CD4-positive, CD25-positive, alpha-beta regulatory T cell (primary cell): ENCODE measurements around the gene PERP. TPM values are rescaled to one million over a fixed set of nuclear protein-coding genes. Genes with fewer than 3 reads are reported as not detected.

Experiments used
- ATAC-seq, 2 donors: fragments of 150-1000 bp; cut with Tn5 transposase; one replicate each; pipeline ENCODE4 v1.10.0; 2021; ENCODE audit warnings: low read depth in 2 of 2, moderate number of reproducible peaks in 2 of 2, moderate library complexity in 1 of 2
- DNase-seq, 3 donors: peaks; one replicate each; pipeline versions ENCODE4 v3.0.0 to v3.0.0-alpha.2; 2012 to 2022; ENCODE audit warnings: mixed read lengths in 1 of 3
- H3K27ac ChIP-seq: one replicate; pipeline ENCODE4 v1.7.0; 2013; ENCODE audit warnings: mild to moderate bottlenecking, low read length; ENCODE audit not compliant: insufficient read depth, poor library complexity, severe bottlenecking
- H3K27me3 ChIP-seq: one replicate; pipeline ENCODE4 v1.7.0; 2013; ENCODE audit warnings: low read length; ENCODE audit not compliant: control insufficient read depth, insufficient read depth
- H3K36me3 ChIP-seq: one replicate; pipeline ENCODE4 v1.7.0; 2013; ENCODE audit warnings: mild to moderate bottlenecking, low read length, moderate library complexity; ENCODE audit not compliant: control insufficient read depth, insufficient read depth
- H3K4me1 ChIP-seq: 2 replicates; pipeline ENCODE4 v1.7.0; 2013; ENCODE audit warnings: mild to moderate bottlenecking, low read length; ENCODE audit not compliant: insufficient read depth, control insufficient read depth, poor library complexity, severe bottlenecking
- H3K4me3 ChIP-seq: one replicate; pipeline ENCODE4 v1.7.0; 2013; ENCODE audit warnings: low read depth, mild to moderate bottlenecking, low read length, moderate library complexity
- H3K9me3 ChIP-seq, 2 experiments: 1 replicate in 1 of 2; 2 replicates in 1 of 2; pipeline ENCODE4 v1.7.0; 2013; ENCODE audit warnings: low read length in 2 of 2, mild to moderate bottlenecking in 1 of 2, moderate library complexity in 1 of 2; ENCODE audit not compliant: control insufficient read depth in 2 of 2
- H3K27ac Mint-ChIP-seq, 3 donors: one replicate each; pipeline ENCODE4 v1.8.0; 2020 to 2022; ENCODE audit warnings: mild to moderate bottlenecking in 3 of 3, mixed read lengths in 3 of 3, moderate library complexity in 2 of 3
- H3K27me3 Mint-ChIP-seq: one replicate; pipeline ENCODE4 v1.8.0; 2022; ENCODE audit warnings: mild to moderate bottlenecking, mixed read lengths
- H3K36me3 Mint-ChIP-seq: one replicate; pipeline ENCODE4 v1.8.0; 2020; ENCODE audit warnings: mixed read lengths
- H3K4me1 Mint-ChIP-seq, 4 donors: one replicate each; pipeline ENCODE4 v1.8.0; 2020 to 2022; ENCODE audit warnings: mixed read lengths in 4 of 4, mild to moderate bottlenecking in 1 of 4
- H3K4me3 Mint-ChIP-seq, 4 donors: one replicate each; pipeline ENCODE4 v1.8.0; 2020 to 2022; ENCODE audit warnings: mild to moderate bottlenecking in 4 of 4, mixed read lengths in 4 of 4, moderate library complexity in 3 of 4
- H3K9me3 Mint-ChIP-seq, 7 donors: one replicate each; pipeline ENCODE4 v1.8.0; 2020 to 2022; ENCODE audit warnings: mixed read lengths in 7 of 7, mild to moderate bottlenecking in 3 of 7, moderate library complexity in 2 of 7
- polyA plus RNA-seq, 4 donors: library from polyadenylated mRNA; unstranded; fragments of 300-500 nt; fragmentation: Illumina TruSeq; gene quantifications; one replicate each; pipeline ENCODE4 v1.2.3, GENCODE V29; 2021
- total RNA-seq: library from RNA; stranded (reverse); gene quantifications from one replicate; pipeline ENCODE4 v1.2.3, GENCODE V29; 2022

Gene PERP
- total and polyA plus RNA-seq, 5 donors from 2014 or later = 2.3 to 12.4 (median 5.6) TPM

DNA sequence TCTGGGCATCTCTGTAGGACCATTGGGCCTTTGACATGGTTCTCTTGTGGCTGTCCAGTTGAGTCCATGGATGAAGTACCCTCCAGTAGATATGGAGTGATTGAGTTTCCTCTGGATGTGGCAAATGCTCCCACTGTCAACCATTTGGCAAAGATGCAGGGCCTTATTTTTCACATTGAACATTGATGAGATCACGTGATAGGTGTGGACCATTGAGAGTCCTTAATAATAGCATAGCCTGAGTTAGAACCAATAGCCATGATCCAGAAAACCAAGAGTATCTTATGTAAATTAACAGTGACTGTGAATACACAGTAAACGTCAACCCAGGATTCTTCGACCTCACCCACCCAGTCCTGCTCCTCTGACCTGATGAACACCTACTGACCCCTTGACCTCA, 3.0 kb upstream of the PERP start:
- Histone ChIP-seq H3K36me3 (no peaks in the 10 kb centered on the region), H3K27me3 (peaks cover 6% of the 10 kb centered on the region), H3K4me3 (no peak overlapping the region), H3K4me1 (peaks cover 22% of the 10 kb centered on the region), H3K27ac (no peak overlapping the region), H3K9me3 (no peaks in the 10 kb centered on the region)
- Mint-ChIP-seq H3K27me3 (peaks cover 26% of the 10 kb centered on the region), H3K27ac (no peak overlapping the region), H3K9me3 (no peaks in the 10 kb centered on the region), H3K4me1 (peaks cover 9 to 30% (median 20%) of the 10 kb centered on the region in 4 donors), H3K4me3 (no peak overlapping the region), H3K36me3 (no peaks in the 10 kb centered on the region)
- no peak for ATAC-seq
- DNase-seq = no peak

DNA sequence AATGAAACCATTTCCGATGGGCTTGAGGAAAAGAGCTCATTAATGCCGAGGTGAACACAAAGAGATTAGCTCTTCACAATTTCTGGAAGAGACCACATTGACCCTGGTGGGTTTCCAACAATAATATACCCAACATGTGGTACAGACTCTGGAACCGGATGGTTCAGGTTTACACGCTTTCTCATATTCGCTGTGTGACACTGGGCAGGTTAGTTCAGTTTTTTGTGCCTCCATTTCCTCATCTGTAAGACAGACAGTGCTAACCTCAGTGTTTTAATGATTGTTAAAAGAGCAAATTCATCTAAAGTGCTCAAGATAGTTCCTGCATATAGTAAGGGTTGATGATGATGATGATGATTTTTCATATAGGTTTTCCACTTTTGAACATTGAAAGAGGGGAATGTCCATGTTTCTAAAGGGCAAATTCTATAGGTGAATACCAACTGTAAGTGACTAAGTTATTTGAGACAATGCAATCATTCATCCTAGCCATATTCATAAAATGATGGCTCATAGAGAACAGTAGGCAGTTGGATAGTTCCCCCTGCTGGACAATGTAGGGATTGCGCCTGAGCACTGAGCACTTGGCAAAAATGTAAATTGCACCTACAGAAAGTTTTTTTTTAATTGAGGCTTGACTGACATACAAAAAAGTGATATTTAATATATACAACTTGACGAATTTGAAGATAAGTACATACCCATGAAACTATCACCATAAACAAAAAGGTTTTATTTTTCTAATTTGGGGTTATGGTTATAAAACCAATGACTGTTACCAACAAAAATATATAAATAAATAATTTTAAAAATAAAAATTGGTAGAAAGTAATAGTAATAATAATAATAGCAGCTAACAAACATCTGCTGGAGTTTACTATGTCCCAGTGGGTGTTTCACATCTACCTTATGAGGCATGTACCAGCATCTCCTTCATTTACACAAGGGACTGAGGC, 2.1 kb upstream of the PERP start:
- ATAC-seq = peak; percentile 63 to 64
- Mint-ChIP-seq H3K27ac (no peak overlapping the region), H3K4me3 (peak overlapping the region; percentile 5 to 83 (median 54)), H3K9me3 (no peaks in the 10 kb centered on the region), H3K36me3 (no peaks in the 10 kb centered on the region), H3K4me1 (peaks cover 9 to 30% (median 20%) of the 10 kb centered on the region in 4 donors), H3K27me3 (peaks cover 27% of the 10 kb centered on the region)
- Histone ChIP-seq H3K9me3 (no peaks in the 10 kb centered on the region), H3K27ac (no peak overlapping the region), H3K4me1 (peaks cover 22% of the 10 kb centered on the region), H3K27me3 (peaks cover 9% of the 10 kb centered on the region), H3K4me3 (no peak overlapping the region), H3K36me3 (no peaks in the 10 kb centered on the region)
- DNase-seq = peak; percentile 61 to 87 (median 76)

GRCh38 chr6:138107752-138108592, 753 bp upstream of the PERP start:
- Mint-ChIP-seq H3K4me3 (peak overlapping the region; percentile 89 to 96 (median 92)), H3K27me3 (peaks cover 27% of the 10 kb centered on the region), H3K27ac (peak overlapping the region; percentile 76 to 91 (median 88))

DNA sequence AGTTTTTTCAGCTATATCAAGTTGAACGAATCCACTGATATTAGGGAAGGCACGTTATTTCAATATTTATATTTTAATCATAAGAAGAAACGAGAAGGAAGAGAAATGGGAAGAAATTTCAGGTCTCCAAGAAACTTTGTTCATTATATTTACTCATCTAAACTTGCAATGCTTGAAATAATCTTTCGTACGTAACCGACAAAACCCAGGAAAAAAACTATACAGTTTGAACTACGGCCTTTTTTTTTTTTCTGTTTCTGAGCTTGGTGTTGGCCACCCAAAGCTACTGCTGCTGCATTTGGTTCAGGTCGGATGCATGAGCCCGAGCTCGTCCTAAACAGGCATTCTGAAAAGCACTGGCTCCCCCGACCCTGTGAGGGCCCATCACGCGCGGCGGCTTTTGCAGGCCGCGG, 548 bp downstream of the PERP start:
- peak overlapping the region; percentile 69 for H3K4me3 ChIP-seq
- H3K27me3 Mint-ChIP-seq = peaks cover 29% of the 10 kb centered on the region
- H3K36me3 ChIP-seq = no peaks in the 10 kb centered on the region
- H3K4me1 Mint-ChIP-seq = peaks cover 9 to 30% (median 20%) of the 10 kb centered on the region in 4 donors
- H3K4me1 ChIP-seq = peaks cover 22% of the 10 kb centered on the region
- ATAC-seq (no peak), DNase-seq (no peak)
- no peaks in the 10 kb centered on the region for H3K9me3 ChIP-seq
- no peak overlapping the region for H3K27ac ChIP-seq
- H3K9me3 Mint-ChIP-seq = peaks cover 0 to 2% (median 0%) of the 10 kb centered on the region in 7 donors
- H3K4me3 Mint-ChIP-seq = peak overlapping the region; percentile 76 to 96 (median 90)
- peak overlapping the region in 2 of 3 donors; percentile 43 to 91 for H3K27ac Mint-ChIP-seq
- H3K36me3 Mint-ChIP-seq = no peaks in the 10 kb centered on the region
- peaks cover 7% of the 10 kb centered on the region for H3K27me3 ChIP-seq

More at GRCh38 chr6:138107752-138108592, 753 bp upstream of the PERP start:
- H3K27me3 ChIP-seq = peaks cover 8% of the 10 kb centered on the region
- DNase-seq = peak in 2 of 3 donors; percentile 15 to 44
- Mint-ChIP-seq H3K4me1 (peaks cover 9 to 30% (median 20%) of the 10 kb centered on the region in 4 donors), H3K9me3 (peaks cover 0 to 2% (median 0%) of the 10 kb centered on the region in 7 donors), H3K36me3 (no peaks in the 10 kb centered on the region)
- H3K27ac ChIP-seq = peak overlapping the region; percentile 1
- H3K4me1 ChIP-seq = peaks cover 22% of the 10 kb centered on the region
- H3K9me3 ChIP-seq = no peaks in the 10 kb centered on the region
- peak overlapping the region; percentile 69 for H3K4me3 ChIP-seq
- ATAC-seq = peak in 1 of 2 donors; percentile 9
- H3K36me3 ChIP-seq = no peaks in the 10 kb centered on the region

DNA sequence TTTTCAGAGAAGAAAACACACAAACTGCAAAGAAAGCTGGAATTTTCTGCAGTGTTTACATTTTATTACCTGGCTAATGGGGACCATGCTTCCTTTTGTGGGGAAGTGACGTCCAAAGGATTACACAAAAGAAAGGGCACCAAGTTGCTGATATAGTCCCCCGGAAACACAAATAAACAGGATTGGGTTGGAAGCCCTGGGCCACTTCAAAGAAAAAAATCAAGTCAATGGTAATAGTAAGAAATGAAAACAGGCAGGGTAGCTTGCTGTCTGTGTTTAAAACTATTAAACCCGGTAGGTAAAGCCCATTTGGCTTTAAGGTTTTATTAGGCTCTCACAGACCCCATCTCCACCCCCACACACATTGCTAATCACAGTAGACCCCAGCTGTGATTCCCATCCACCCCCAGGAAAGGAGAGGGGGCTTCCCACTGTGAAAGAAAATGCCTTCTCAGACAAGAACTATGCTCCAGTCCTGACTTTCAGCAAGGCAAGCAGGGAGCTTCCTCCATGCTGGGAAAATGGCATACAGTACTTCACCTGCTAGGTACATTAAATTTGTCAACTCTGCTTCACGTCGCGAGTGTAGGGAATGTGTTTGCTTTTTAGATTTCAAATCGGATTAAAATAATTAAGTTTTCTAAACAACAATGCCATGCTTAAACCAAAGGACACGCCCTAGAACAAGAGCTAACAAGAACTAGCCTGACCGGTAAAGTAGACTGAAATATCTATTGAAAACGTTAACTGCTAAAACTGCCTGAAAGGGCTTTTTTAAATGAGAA, 1.1 kb downstream of the PERP start:
- peaks cover 32% of the 10 kb centered on the region for H3K27me3 Mint-ChIP-seq
- H3K36me3 Mint-ChIP-seq = no peaks in the 10 kb centered on the region
- Histone ChIP-seq H3K4me3 (peak overlapping the region; percentile 69), H3K36me3 (no peaks in the 10 kb centered on the region), H3K4me1 (peaks cover 22% of the 10 kb centered on the region), H3K9me3 (no peaks in the 10 kb centered on the region), H3K27me3 (peaks cover 7% of the 10 kb centered on the region), H3K27ac (no peak overlapping the region)
- H3K9me3 Mint-ChIP-seq = peaks cover 0 to 3% (median 0%) of the 10 kb centered on the region in 7 donors
- DNase-seq = peak in 1 of 3 donors; percentile 15
- H3K4me1 Mint-ChIP-seq = peaks cover 9 to 30% (median 20%) of the 10 kb centered on the region in 4 donors
- H3K4me3 Mint-ChIP-seq = peak overlapping the region; percentile 76 to 96 (median 90)
- H3K27ac Mint-ChIP-seq = peak overlapping the region in 1 of 3 donors; percentile 43
- ATAC-seq = no peak

DNA sequence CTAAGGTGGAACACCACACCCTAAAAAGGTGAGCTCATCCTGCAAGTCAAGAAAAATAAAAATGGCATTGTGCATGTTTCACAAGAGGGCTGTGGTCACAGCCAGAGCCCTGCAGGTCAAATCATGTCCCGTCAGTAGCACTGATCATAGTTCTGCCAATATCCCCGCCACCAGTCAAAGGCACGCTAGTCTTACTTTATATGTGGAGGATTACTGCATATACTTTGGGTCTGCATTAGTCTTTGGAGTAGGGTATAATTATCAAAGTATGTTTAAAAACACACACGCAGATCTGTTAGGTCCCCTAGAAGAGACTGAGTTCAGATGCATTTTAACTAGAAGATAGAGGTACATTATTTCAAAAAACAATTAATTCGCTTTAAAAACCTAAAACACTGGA, 1.8 kb downstream of the PERP start:
- peaks cover 22% of the 10 kb centered on the region for H3K4me1 ChIP-seq
- no peaks in the 10 kb centered on the region for H3K36me3 ChIP-seq
- Mint-ChIP-seq H3K27ac (peak overlapping the region in 1 of 3 donors; percentile 2), H3K4me3 (peak overlapping the region; percentile 44 to 92 (median 82)), H3K4me1 (peaks cover 9 to 30% (median 20%) of the 10 kb centered on the region in 4 donors), H3K27me3 (peaks cover 32% of the 10 kb centered on the region), H3K36me3 (no peaks in the 10 kb centered on the region), H3K9me3 (peaks cover 0 to 3% (median 0%) of the 10 kb centered on the region in 7 donors)
- no peak for ATAC-seq
- H3K27ac ChIP-seq = no peak overlapping the region
- no peaks in the 10 kb centered on the region for H3K9me3 ChIP-seq
- no peak for DNase-seq
- H3K4me3 ChIP-seq = no peak overlapping the region
- H3K27me3 ChIP-seq = peaks cover 7% of the 10 kb centered on the region
